GM18907 (cell line): ENCODE results near the gene ITPK1.

Source experiments
- ATAC-seq: cut with Tn5 transposase; IDR thresholded peaks from one replicate; pipeline ENCODE4 v1.9.1; 2021; ENCODE audit warnings: mild to moderate bottlenecking, moderate library complexity; ENCODE audit not compliant: unreplicated experiment

ITPK1 gene

GRCh38 chr14:93085911-93086310 is 29.8 kb downstream of the ITPK1 start:
- ATAC-seq, result peak; percentile 19

GRCh38 chr14:93084866-93085857 is 30.6 kb downstream of the ITPK1 start:
- ATAC-seq, result no peak

GRCh38 chr14:93084402-93084801 is 31.3 kb downstream of the ITPK1 start:
- ATAC-seq, result no peak

- ATAC-seq, result no peak
These were observed 31.8 kb downstream of the ITPK1 start for GRCh38 chr14:93083917-93084316.

- ATAC-seq, result no peak
These were observed 33.1 kb downstream of the ITPK1 start for GRCh38 chr14:93082576-93083001.

GRCh38 chr14:93081876-93082570 is 33.7 kb downstream of the ITPK1 start:
- ATAC-seq, result no peak

- ATAC-seq, result no peak
These were observed 35.8 kb downstream of the ITPK1 start for GRCh38 chr14:93079865-93080403.

GRCh38 chr14:93079321-93079720 is 36.4 kb downstream of the ITPK1 start:
- no peak for ATAC-seq

- no peak for ATAC-seq
These were observed 36.9 kb downstream of the ITPK1 start for GRCh38 chr14:93078870-93079269.

GRCh38 chr14:93076755-93077154 is 39.0 kb downstream of the ITPK1 start:
- no peak for ATAC-seq

GRCh38 chr14:93075891-93076290 is 39.8 kb downstream of the ITPK1 start:
- ATAC-seq, result no peak

GRCh38 chr14:93073910-93074769 is 41.6 kb downstream of the ITPK1 start:
- peak; percentile 37 for ATAC-seq

- ATAC-seq, result no peak
These were observed 42.4 kb downstream of the ITPK1 start for GRCh38 chr14:93073358-93073707.

- ATAC-seq, result no peak
These were observed 42.9 kb downstream of the ITPK1 start for GRCh38 chr14:93072659-93073357.

GRCh38 chr14:93068711-93069110 is 47.0 kb downstream of the ITPK1 start:
- ATAC-seq, result no peak

GRCh38 chr14:93067088-93067487 is 48.6 kb downstream of the ITPK1 start:
- no peak for ATAC-seq

- no peak for ATAC-seq
These were observed 50.4 kb downstream of the ITPK1 start for GRCh38 chr14:93065272-93065730.

GRCh38 chr14:93064411-93065271 is 51.1 kb downstream of the ITPK1 start:
- ATAC-seq, result no peak

GRCh38 chr14:93063393-93063792 is 52.3 kb downstream of the ITPK1 start:
- no peak for ATAC-seq
